Measurements from ENCODE around the gene PIH1D1. TPM values are rescaled to one million over a fixed set of nuclear protein-coding genes. Genes with fewer than 3 reads are reported as not detected.

Gene PIH1D1
- total and polyA plus RNA-seq, 12 donors = 15.7 to 60.0 (median 29.3) TPM

GRCh38 chr19:49419173-49419572, 32.4 kb downstream of the PIH1D1 start:
- Histone ChIP-seq H3K36me3 (no peaks in the 10 kb centered on the region), H3K27ac (no peak overlapping the region), H3K9me3 (no peaks in the 10 kb centered on the region), H3K4me3 (no peak overlapping the region), H3K4me1 (peaks cover 5 to 34% (median 30%) of the 10 kb centered on the region in 9 donors), H3K27me3 (peaks cover 4 to 93% (median 84%) of the 10 kb centered on the region in 7 donors)
- intact Hi-C loops (cut with DNase I) = no loop called here
- DNase-seq (no peak), ATAC-seq (no peak)
- WGBS, 2 donors = 81 to 82% methylated on average over 2 of the region's 2 CpGs
- no peak for TF ChIP-seq CTCF (IDR thresholded peaks at IDR 0.05)

- no peak for TF ChIP-seq CTCF (IDR thresholded peaks at IDR 0.05)
- intact Hi-C loops (cut with DNase I) = no loop called here
- DNase-seq = no peak
- no peak overlapping the region for H3K4me3 ChIP-seq
- no peak overlapping the region for H3K27ac ChIP-seq
- H3K27me3 ChIP-seq = peaks cover 4 to 87% (median 77%) of the 10 kb centered on the region in 7 donors
- WGBS, 2 donors = 80 to 96% methylated on average over 5 of the region's 5 CpGs
- peaks cover 4 to 31% (median 26%) of the 10 kb centered on the region in 9 donors for H3K4me1 ChIP-seq
- ATAC-seq = no peak
- H3K36me3 ChIP-seq = no peaks in the 10 kb centered on the region
- H3K9me3 ChIP-seq = no peaks in the 10 kb centered on the region
Observed at GRCh38 chr19:49418511-49418910, 33.1 kb downstream of the PIH1D1 start.

GRCh38 chr19:49417088-49417487, 34.5 kb downstream of the PIH1D1 start:
- H3K4me3 ChIP-seq = no peak overlapping the region
- peaks cover 0 to 16% (median 12%) of the 10 kb centered on the region in 9 donors for H3K4me1 ChIP-seq
- no peak overlapping the region for H3K27ac ChIP-seq
- H3K9me3 ChIP-seq = no peaks in the 10 kb centered on the region
- 47 to 62% methylated on average over 7 of the region's 7 CpGs for WGBS, 2 donors
- intact Hi-C loops (cut with DNase I) = no loop called here
- no peak for TF ChIP-seq CTCF (IDR thresholded peaks at IDR 0.05)
- H3K27me3 ChIP-seq = peaks cover 4 to 72% (median 63%) of the 10 kb centered on the region in 7 donors
- DNase-seq = no peak
- ATAC-seq = no peak
- H3K36me3 ChIP-seq = no peaks in the 10 kb centered on the region

GRCh38 chr19:49415810-49416200, 35.8 kb downstream of the PIH1D1 start:
- no peak for TF ChIP-seq CTCF (IDR thresholded peaks at IDR 0.05)
- no peaks in the 10 kb centered on the region for H3K9me3 ChIP-seq
- ATAC-seq = no peak
- H3K4me3 ChIP-seq = no peak overlapping the region
- intact Hi-C loops (cut with DNase I) = no loop called here
- no peaks in the 10 kb centered on the region for H3K36me3 ChIP-seq
- H3K27ac ChIP-seq = no peak overlapping the region
- DNase-seq = no peak
- H3K4me1 ChIP-seq = peaks cover 0 to 4% (median 3%) of the 10 kb centered on the region in 9 donors
- peaks cover 4 to 59% (median 50%) of the 10 kb centered on the region in 7 donors for H3K27me3 ChIP-seq
- 78 to 81% methylated on average over 2 of the region's 2 CpGs for WGBS, 2 donors

Data from heart right ventricle (tissue), 16 donors.